Measurements from ENCODE around the gene MEGF9. TPM values are rescaled to one million over a fixed set of nuclear protein-coding genes. Genes with fewer than 3 reads are reported as not detected.

MEGF9 gene
- total and polyA plus RNA-seq, 2 donors (not counting 3 experiments of a cell fraction or from before 2014, with no cell fraction given): 4.0 to 13.0 TPM

DNA sequence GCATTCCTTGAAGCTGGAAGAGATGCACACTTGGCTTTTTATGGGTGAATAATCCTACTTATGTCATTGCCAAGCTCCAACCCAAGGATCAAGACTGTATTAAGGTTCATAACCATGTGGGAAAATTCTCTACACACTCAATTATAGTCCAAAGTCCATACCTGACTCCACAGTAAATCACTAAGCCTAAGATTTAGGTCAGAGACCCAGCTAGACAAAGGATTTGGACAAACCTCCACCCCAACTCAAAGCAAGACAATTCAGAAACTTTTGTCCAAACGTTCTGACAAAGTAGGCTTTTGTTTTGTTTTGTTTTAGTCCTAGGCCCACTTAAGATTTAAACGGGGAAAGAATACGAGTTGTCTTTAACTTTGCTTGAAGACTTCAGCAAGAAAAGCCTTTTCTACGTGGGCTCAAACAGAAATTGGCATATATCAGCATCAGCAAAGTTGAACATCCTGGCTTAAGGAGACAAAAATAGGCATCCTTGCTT is 1.7 kb downstream of the MEGF9 start:
- TF ChIP-seq MAX (IDR thresholded peaks at IDR 0.05; ENCODE audit: insufficient read depth, insufficient read length) (no peak), GATA2 (IDR thresholded peaks at IDR 0.05; ENCODE audit: insufficient read depth, insufficient read length, low read depth, low read length) (no peak), FOS (IDR thresholded peaks at IDR 0.05; ENCODE audit: borderline replicate concordance, insufficient read depth, low read length) (no peak), MYC (IDR thresholded peaks at IDR 0.05; ENCODE audit: low read depth, low read length) (no peak)
- TF ChIP-seq, protein P1, sequence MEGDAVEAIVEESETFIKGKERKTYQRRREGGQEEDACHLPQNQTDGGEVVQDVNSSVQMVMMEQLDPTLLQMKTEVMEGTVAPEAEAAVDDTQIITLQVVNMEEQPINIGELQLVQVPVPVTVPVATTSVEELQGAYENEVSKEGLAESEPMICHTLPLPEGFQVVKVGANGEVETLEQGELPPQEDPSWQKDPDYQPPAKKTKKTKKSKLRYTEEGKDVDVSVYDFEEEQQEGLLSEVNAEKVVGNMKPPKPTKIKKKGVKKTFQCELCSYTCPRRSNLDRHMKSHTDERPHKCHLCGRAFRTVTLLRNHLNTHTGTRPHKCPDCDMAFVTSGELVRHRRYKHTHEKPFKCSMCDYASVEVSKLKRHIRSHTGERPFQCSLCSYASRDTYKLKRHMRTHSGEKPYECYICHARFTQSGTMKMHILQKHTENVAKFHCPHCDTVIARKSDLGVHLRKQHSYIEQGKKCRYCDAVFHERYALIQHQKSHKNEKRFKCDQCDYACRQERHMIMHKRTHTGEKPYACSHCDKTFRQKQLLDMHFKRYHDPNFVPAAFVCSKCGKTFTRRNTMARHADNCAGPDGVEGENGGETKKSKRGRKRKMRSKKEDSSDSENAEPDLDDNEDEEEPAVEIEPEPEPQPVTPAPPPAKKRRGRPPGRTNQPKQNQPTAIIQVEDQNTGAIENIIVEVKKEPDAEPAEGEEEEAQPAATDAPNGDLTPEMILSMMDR (IDR thresholded peaks at IDR 0.05; ENCODE audit: extremely low read depth in 1 of 2, insufficient read depth in 1 of 2, low read depth in 1 of 2, low read length in 2 of 2): no peak
- FAIRE-seq: peak; percentile 84
- Histone ChIP-seq H3K27ac (ENCODE audit: insufficient read depth, low read depth, low read length) (no peak overlapping the region), H2AFZ (ENCODE audit: low read depth, low read length) (no peak overlapping the region), H3K4me1 (ENCODE audit: control insufficient read depth, extremely low read depth, insufficient read depth, low read length) (peaks cover 21% of the 10 kb centered on the region), H3K4me3 (replicated peaks in 1 of 3; ENCODE audit: insufficient read depth in 1 of 3, low read depth in 1 of 3, low read length in 3 of 3) (peak overlapping the region in 2 of 3 experiments; percentile 50 to 84), H3K27me3 (ENCODE audit: control insufficient read depth in 2 of 2, insufficient read depth in 2 of 2, low read length in 2 of 2) (no peaks in the 10 kb centered on the region), H3K9ac (replicated peaks; ENCODE audit: extremely low read depth, insufficient read depth, low read length) (no peak overlapping the region), H3K9me3 (replicated peaks; ENCODE audit: control insufficient read depth, insufficient read depth, low read length) (no peaks in the 10 kb centered on the region), H4K20me1 (replicated peaks; ENCODE audit: control insufficient read depth, extremely low read depth, insufficient read depth, low read length) (no peaks in the 10 kb centered on the region), H3K36me3 (ENCODE audit: control insufficient read depth in 2 of 2, extremely low read depth in 1 of 2, insufficient read depth in 2 of 2, low read length in 2 of 2) (no peaks in the 10 kb centered on the region), H3K79me2 (ENCODE audit: control insufficient read depth, insufficient read depth, low read length) (peaks cover 2% of the 10 kb centered on the region), H3K9me1 (replicated peaks; ENCODE audit: control insufficient read depth, extremely low read depth, insufficient read depth, low read length) (no peaks in the 10 kb centered on the region), H3K4me2 (ENCODE audit: insufficient read depth, low read length) (peak overlapping the region; percentile 78)
- POLR2A ChIA-PET: no interaction called here
- TSS peak; percentile 23 for BruUV-seq (replicated peaks)
- dilution Hi-C loops (cut with MboI; ENCODE audit: extremely low pct_ligation_motif_present, low sequenced_read_pairs): no loop called here
- intact Hi-C loops (cut with micrococcal nuclease): loop anchor here (5.0 kb wide), 1 partner anchor 95 kb away; no protein-coding TSS in a partner anchor
- CTCF ChIA-PET: interaction anchor here (0.7 to 3.7 kb wide), 4 partner anchors 9 to 93 kb away, joined by 3 to 28 read pairs (median 4); no protein-coding TSS in a partner anchor
- DNase-seq (ENCODE audit: low read depth, low spot score): no peak
